ENCODE results near the gene DCP1B.

DCP1B gene

GRCh38 chr12:1972260-1972659, 32.0 kb downstream of the DCP1B start:
- TF ChIP-seq CTCF (IDR thresholded peaks at IDR 0.05; ENCODE audit: borderline replicate concordance, control extremely low read depth, extremely low read depth, insufficient read depth, missing control alignments): no peak
- in situ Hi-C loops (cut with MboI; ENCODE audit: low sequenced_read_pairs, unreplicated experiment): no loop called here

GRCh38 chr12:1970331-1970900, 33.8 kb downstream of the DCP1B start:
- no peak for TF ChIP-seq CTCF (IDR thresholded peaks at IDR 0.05; ENCODE audit: borderline replicate concordance, control extremely low read depth, extremely low read depth, insufficient read depth, missing control alignments)
- in situ Hi-C loops (cut with MboI; ENCODE audit: low sequenced_read_pairs, unreplicated experiment): no loop called here
- no peak for DNase-seq (ENCODE audit: low spot score)

More at GRCh38 chr12:1972260-1972659, 32.0 kb downstream of the DCP1B start:
- DNase-seq (ENCODE audit: low spot score): no peak

GRCh38 chr12:1966561-1967226, 37.6 kb downstream of the DCP1B start:
- no peak for TF ChIP-seq CTCF (IDR thresholded peaks at IDR 0.05; ENCODE audit: borderline replicate concordance, control extremely low read depth, extremely low read depth, insufficient read depth, missing control alignments)
- in situ Hi-C loops (cut with MboI; ENCODE audit: low sequenced_read_pairs, unreplicated experiment): no loop called here
- DNase-seq (ENCODE audit: low spot score): no peak

GRCh38 chr12:1965916-1966315, 38.3 kb downstream of the DCP1B start:
- TF ChIP-seq CTCF (IDR thresholded peaks at IDR 0.05; ENCODE audit: borderline replicate concordance, control extremely low read depth, extremely low read depth, insufficient read depth, missing control alignments): no peak
- in situ Hi-C loops (cut with MboI; ENCODE audit: low sequenced_read_pairs, unreplicated experiment): no loop called here
- DNase-seq (ENCODE audit: low spot score): no peak

DNA sequence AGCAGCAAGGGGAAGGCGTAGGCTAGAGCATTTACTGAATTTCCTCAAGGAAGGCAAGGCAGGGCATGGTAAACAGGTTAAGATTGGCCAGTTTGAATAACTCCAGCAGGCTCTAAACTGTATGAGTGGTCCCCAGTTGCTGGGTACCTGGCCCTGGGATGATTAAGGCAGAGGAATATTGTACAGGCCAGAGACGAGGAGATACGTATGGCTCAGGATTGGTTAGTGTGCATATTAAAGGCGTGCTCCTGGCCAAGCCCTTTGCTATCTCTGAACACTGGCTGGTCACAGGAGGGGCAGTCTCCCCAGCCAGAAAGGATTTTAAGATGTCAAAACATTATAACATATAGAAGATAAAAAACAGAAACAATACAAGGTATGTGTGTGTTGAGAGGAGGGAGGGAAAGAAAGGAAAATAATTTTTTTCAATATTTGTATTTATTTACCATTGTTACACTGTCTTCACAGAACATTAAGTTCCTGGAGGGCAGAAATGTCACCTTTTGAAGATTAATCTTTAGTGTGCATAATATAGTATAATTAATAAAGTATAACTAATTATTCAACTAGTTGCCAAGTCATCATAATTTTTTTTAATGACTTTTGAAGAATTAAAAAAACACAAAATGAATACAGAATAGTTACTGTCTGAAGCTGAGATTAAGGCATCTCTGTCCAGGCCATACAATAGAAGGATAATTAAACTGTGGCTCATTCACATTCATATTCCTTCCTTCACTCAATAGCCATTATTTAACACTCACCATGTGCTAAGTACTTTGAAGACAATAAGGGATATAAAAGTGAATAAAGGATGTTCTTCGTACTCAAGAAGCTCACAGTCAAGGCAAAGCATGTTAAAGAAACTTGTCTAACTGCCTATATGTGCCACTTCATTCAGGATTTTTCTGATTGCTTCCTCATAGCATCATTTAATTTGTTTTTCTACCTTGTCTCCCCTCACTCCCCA, 41.9 kb downstream of the DCP1B start:
- TF ChIP-seq CTCF (IDR thresholded peaks at IDR 0.05; ENCODE audit: borderline replicate concordance, control extremely low read depth, extremely low read depth, insufficient read depth, missing control alignments): no peak
- in situ Hi-C loops (cut with MboI; ENCODE audit: low sequenced_read_pairs, unreplicated experiment): no loop called here

GRCh38 chr12:1956716-1957115, 47.5 kb downstream of the DCP1B start:
- DNase-seq (ENCODE audit: low spot score): no peak
- no peak for TF ChIP-seq CTCF (IDR thresholded peaks at IDR 0.05; ENCODE audit: borderline replicate concordance, control extremely low read depth, extremely low read depth, insufficient read depth, missing control alignments)
- in situ Hi-C loops (cut with MboI; ENCODE audit: low sequenced_read_pairs, unreplicated experiment): no loop called here

More for the DNA sequence above, 41.9 kb downstream of the DCP1B start:
- DNase-seq (ENCODE audit: low spot score): no peak
